T-helper 2 cell treated with Interferon-gamma antibody and Interleukin-4, amounts not matched to agents 100 ng/mL and 5 ng/mL, for 36 hours (primary cell): Measurements from ENCODE around the gene SYNE3. TPM values are rescaled to one million over a fixed set of nuclear protein-coding genes. Genes with fewer than 3 reads are reported as not detected.

Source experiments
- intact Hi-C: fragments of 100-400 bp; cut with micrococcal nuclease; formaldehyde crosslinking; loops from one replicate; pipeline ENCODE4 v1.15.1; 2023
- total RNA-seq: library from RNA; stranded (reverse); gene quantifications from 2 replicates; pipeline ENCODE4 v1.2.3, GENCODE V29; 2022

The SYNE3 gene
- total RNA-seq, 1 donor from 2014 or later = 52.8 TPM

GRCh38 chr14:95507174-95507573, 9.3 kb downstream of the SYNE3 start:
- intact Hi-C loops = no loop called here

- intact Hi-C loops = no loop called here
These were observed 11.3 kb downstream of the SYNE3 start for GRCh38 chr14:95505030-95505589.

- intact Hi-C loops = no loop called here
These were observed 12.1 kb downstream of the SYNE3 start for GRCh38 chr14:95504135-95505029.

GRCh38 chr14:95503365-95504134, 12.9 kb downstream of the SYNE3 start:
- intact Hi-C loops = no loop called here

GRCh38 chr14:95502381-95502950, 14.0 kb downstream of the SYNE3 start:
- intact Hi-C loops = no loop called here

- intact Hi-C loops = no loop called here
These were observed 15.6 kb downstream of the SYNE3 start for GRCh38 chr14:95500772-95501401.

- intact Hi-C loops = no loop called here
These were observed 16.2 kb downstream of the SYNE3 start for GRCh38 chr14:95500201-95500681.

GRCh38 chr14:95499354-95499750, 17.1 kb downstream of the SYNE3 start:
- intact Hi-C loops = no loop called here

GRCh38 chr14:95498622-95499353, 17.7 kb downstream of the SYNE3 start:
- intact Hi-C loops = no loop called here

- intact Hi-C loops = loop anchor here (2.0 kb wide), 1 partner anchor 29 kb away; no protein-coding TSS in a partner anchor
These were observed 18.9 kb downstream of the SYNE3 start for GRCh38 chr14:95497561-95498011.

GRCh38 chr14:95496690-95497259, 19.7 kb downstream of the SYNE3 start:
- intact Hi-C loops = loop anchor here (2.0 kb wide), 1 partner anchor 30 kb away; no protein-coding TSS in a partner anchor

GRCh38 chr14:95496111-95496681, 20.3 kb downstream of the SYNE3 start:
- intact Hi-C loops = loop anchor here (2.0 kb wide), 1 partner anchor 31 kb away; no protein-coding TSS in a partner anchor

GRCh38 chr14:95495538-95496025, 20.9 kb downstream of the SYNE3 start:
- intact Hi-C loops = loop anchor here (2.0 kb wide), 1 partner anchor 31 kb away; no protein-coding TSS in a partner anchor

- intact Hi-C loops = no loop called here
These were observed 21.4 kb downstream of the SYNE3 start for GRCh38 chr14:95495076-95495475.

- intact Hi-C loops = no loop called here
These were observed 22.0 kb downstream of the SYNE3 start for GRCh38 chr14:95494456-95494855.

- intact Hi-C loops = no loop called here
These were observed 22.5 kb downstream of the SYNE3 start for GRCh38 chr14:95493976-95494375.

GRCh38 chr14:95493503-95493902, 22.9 kb downstream of the SYNE3 start:
- intact Hi-C loops = no loop called here

- intact Hi-C loops = no loop called here
These were observed 24.4 kb downstream of the SYNE3 start for GRCh38 chr14:95491936-95492608.
